ENCODE data around the gene TMEM89. TPM values are rescaled to one million over a fixed set of nuclear protein-coding genes. Genes with fewer than 3 reads are reported as not detected.
A peak's percentile ranks its signal among the peaks of the same experiment; 100 is the strongest.

TMEM89 gene
- total and polyA plus RNA-seq, 2 donors from 2014 or later = not detected

DNA sequence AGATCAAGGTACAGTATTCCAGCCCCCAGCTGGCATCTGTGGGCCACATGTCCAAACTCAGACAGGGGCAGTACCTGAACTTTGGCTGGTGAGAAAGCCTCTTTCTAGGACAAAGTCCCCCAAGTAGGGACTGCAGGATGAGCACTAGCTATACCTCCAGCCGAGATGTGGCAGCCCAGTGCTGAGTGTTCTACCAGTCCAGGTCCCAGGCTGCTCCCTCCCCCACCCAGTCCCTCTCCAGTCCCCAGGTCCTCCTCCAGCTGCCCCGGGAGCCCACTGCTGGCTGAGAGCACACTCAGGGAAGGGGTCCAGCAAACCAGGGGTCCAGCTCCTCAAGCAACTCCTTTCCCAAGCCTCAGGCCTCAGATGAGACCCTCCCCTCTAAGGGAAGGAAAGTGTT, 12.2 kb upstream of the TMEM89 start:
- H3K4me3 ChIP-seq (ENCODE audit: low read length in 3 of 3) = peak overlapping the region in 2 of 3 donors; percentile 72 to 84

GRCh38 chr3:48633256-48633655, 11.7 kb upstream of the TMEM89 start:
- Histone ChIP-seq H3K27me3 (ENCODE audit: control insufficient read depth, insufficient read depth, low read length) (no peaks in the 10 kb centered on the region), H3K27ac (ENCODE audit: low read depth in 2 of 2, low read length in 2 of 2) (no peak overlapping the region), H3K4me3 (ENCODE audit: low read length in 3 of 3) (peak overlapping the region in 1 of 3 donors; percentile 84), H3K9me3 (ENCODE audit: control insufficient read depth in 2 of 3, insufficient read depth in 1 of 3, low read length in 3 of 3) (no peaks in the 10 kb centered on the region), H3K9ac (ENCODE audit: low read length in 3 of 3) (peak overlapping the region in 1 of 3 donors; percentile 12), H3K36me3 (ENCODE audit: control insufficient read depth in 2 of 3, insufficient read depth in 3 of 3, low read length in 3 of 3) (peaks cover 0 to 38% (median 11%) of the 10 kb centered on the region in 3 donors), H3K4me1 (ENCODE audit: control insufficient read depth in 2 of 3, insufficient read depth in 2 of 3, low read depth in 1 of 3, low read length in 3 of 3) (peaks cover 0 to 21% (median 5%) of the 10 kb centered on the region in 3 donors)
- DNase-seq (no peak), FAIRE-seq (no peak)
- TF ChIP-seq, protein P1, sequence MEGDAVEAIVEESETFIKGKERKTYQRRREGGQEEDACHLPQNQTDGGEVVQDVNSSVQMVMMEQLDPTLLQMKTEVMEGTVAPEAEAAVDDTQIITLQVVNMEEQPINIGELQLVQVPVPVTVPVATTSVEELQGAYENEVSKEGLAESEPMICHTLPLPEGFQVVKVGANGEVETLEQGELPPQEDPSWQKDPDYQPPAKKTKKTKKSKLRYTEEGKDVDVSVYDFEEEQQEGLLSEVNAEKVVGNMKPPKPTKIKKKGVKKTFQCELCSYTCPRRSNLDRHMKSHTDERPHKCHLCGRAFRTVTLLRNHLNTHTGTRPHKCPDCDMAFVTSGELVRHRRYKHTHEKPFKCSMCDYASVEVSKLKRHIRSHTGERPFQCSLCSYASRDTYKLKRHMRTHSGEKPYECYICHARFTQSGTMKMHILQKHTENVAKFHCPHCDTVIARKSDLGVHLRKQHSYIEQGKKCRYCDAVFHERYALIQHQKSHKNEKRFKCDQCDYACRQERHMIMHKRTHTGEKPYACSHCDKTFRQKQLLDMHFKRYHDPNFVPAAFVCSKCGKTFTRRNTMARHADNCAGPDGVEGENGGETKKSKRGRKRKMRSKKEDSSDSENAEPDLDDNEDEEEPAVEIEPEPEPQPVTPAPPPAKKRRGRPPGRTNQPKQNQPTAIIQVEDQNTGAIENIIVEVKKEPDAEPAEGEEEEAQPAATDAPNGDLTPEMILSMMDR (IDR thresholded peaks at IDR 0.05; ENCODE audit: borderline replicate concordance, extremely low read depth, insufficient read depth) = no peak
- intact Hi-C loops (cut with DNase I) = no loop called here

More for the DNA sequence above, 12.2 kb upstream of the TMEM89 start:
- Histone ChIP-seq H3K27ac (ENCODE audit: low read depth in 2 of 2, low read length in 2 of 2) (peak overlapping the region; percentile 20 to 64), H3K36me3 (ENCODE audit: control insufficient read depth in 2 of 3, insufficient read depth in 3 of 3, low read length in 3 of 3) (peaks cover 0 to 38% (median 9%) of the 10 kb centered on the region in 3 donors), H3K27me3 (ENCODE audit: control insufficient read depth, insufficient read depth, low read length) (no peaks in the 10 kb centered on the region), H3K4me1 (ENCODE audit: control insufficient read depth in 2 of 3, insufficient read depth in 2 of 3, low read depth in 1 of 3, low read length in 3 of 3) (peaks cover 0 to 21% (median 5%) of the 10 kb centered on the region in 3 donors), H3K9ac (ENCODE audit: low read length in 3 of 3) (peak overlapping the region in 1 of 3 donors; percentile 83), H3K9me3 (ENCODE audit: control insufficient read depth in 2 of 3, insufficient read depth in 1 of 3, low read length in 3 of 3) (no peaks in the 10 kb centered on the region)
- DNase-seq (peak in 1 of 5 donors; percentile 7), FAIRE-seq (no peak)
- intact Hi-C loops (cut with DNase I) = no loop called here
- TF ChIP-seq, protein P1 (IDR thresholded peaks at IDR 0.05; ENCODE audit: borderline replicate concordance, extremely low read depth, insufficient read depth) = no peak

DNA sequence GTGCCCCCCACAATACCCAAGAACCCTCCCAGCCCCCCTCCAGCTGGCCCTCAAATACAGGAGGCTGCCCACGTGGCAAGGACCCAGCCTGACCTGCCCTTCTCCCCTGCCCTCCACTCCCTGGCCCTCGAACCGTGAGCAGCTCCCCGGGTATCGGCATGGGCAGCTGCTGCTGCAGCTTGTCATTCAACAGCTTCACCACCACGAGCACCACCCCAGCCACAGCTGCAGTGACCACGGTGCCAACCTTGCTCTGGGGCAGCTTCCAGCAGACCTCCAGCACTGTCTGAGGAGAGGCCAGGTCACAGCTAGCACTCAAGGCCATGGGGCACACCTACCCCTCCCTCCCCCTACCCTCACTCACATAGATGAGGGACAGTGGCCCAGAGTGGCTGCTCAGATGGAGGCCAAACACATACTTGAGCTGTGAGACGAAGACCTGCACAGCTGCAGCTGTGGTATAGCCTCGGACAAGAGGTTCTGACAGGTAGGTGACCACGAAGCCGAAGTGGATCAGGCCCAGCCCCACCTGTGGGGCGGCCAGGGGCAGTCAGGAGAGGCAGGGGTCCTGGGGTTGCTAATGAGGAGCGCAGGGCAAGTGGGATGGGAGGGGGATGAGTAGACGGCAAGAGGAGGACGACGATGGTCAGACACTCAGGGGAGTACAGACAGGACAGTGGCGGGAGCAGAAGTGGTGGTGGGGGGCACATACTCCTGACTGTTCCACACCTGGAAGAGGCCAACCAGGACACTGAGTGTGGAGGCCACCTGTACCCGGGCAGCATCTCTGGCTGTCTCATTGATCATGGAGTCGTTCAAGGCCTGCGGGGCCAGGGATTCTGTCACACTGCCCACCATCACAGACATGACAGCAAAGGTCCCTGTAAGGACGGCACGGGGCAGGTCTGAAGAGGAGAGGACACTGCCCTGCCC, 10.2 kb upstream of the TMEM89 start:
- intact Hi-C loops (cut with DNase I) = no loop called here
- H3K36me3 ChIP-seq (ENCODE audit: control insufficient read depth in 2 of 3, insufficient read depth in 3 of 3, low read length in 3 of 3) = peaks cover 0 to 45% (median 16%) of the 10 kb centered on the region in 3 donors
- no peaks in the 10 kb centered on the region for H3K9me3 ChIP-seq (ENCODE audit: control insufficient read depth in 2 of 3, insufficient read depth in 1 of 3, low read length in 3 of 3)
- no peak overlapping the region for H3K4me3 ChIP-seq (ENCODE audit: low read length in 3 of 3)
- no peaks in the 10 kb centered on the region for H3K27me3 ChIP-seq (ENCODE audit: control insufficient read depth, insufficient read depth, low read length)
- TF ChIP-seq, protein P1 (IDR thresholded peaks at IDR 0.05; ENCODE audit: borderline replicate concordance, extremely low read depth, insufficient read depth) = no peak
- DNase-seq = no peak
- H3K27ac ChIP-seq (ENCODE audit: low read depth in 2 of 2, low read length in 2 of 2) = no peak overlapping the region
- peaks cover 0 to 21% (median 5%) of the 10 kb centered on the region in 3 donors for H3K4me1 ChIP-seq (ENCODE audit: control insufficient read depth in 2 of 3, insufficient read depth in 2 of 3, low read depth in 1 of 3, low read length in 3 of 3)
- no peak for FAIRE-seq
- no peak overlapping the region for H3K9ac ChIP-seq (ENCODE audit: low read length in 3 of 3)
